Hepatocyte (in vitro differentiated cells): ENCODE data around the gene RIPOR1. TPM values are rescaled to one million over a fixed set of nuclear protein-coding genes. Genes with fewer than 3 reads are reported as not detected.
"Not testable (repeated sequence)": the region's sequence is repeated elsewhere in the genome, so short reads cannot be mapped to it uniquely, and the experiment has no call there.

Experiments
- DNase-seq: peaks from one replicate; pipeline ENCODE4 v3.0.0-alpha.2; 2016; ENCODE audit warnings: low spot score
- H2AFZ ChIP-seq: fragments of 200-600 bp; sonication (generic); 2 replicates; pipeline ENCODE4 v1.6.0; 2016; ENCODE audit warnings: antibody characterized with exemption, mild to moderate bottlenecking
- H3K27ac ChIP-seq: fragments of 200-600 bp; sonication (generic); 2 replicates; pipeline ENCODE4 v1.5.1; 2016; ENCODE audit warnings: mild to moderate bottlenecking
- H3K27me3 ChIP-seq: fragments of 200-600 bp; sonication (generic); 2 replicates; pipeline ENCODE4 v1.6.1; 2016
- H3K36me3 ChIP-seq: fragments of 200-600 bp; sonication (generic); replicated peaks from 2 replicates; pipeline ENCODE4 v1.5.1; 2016; ENCODE audit warnings: low read depth; ENCODE audit not compliant: insufficient read depth
- H3K4me1 ChIP-seq: fragments of 200-600 bp; sonication (generic); 2 replicates; pipeline ENCODE4 v1.5.1; 2016; ENCODE audit warnings: mild to moderate bottlenecking, moderate library complexity; ENCODE audit not compliant: insufficient read depth
- H3K4me2 ChIP-seq: fragments of 200-600 bp; sonication (generic); 2 replicates; pipeline ENCODE4 v1.6.0; 2016
- H3K4me3 ChIP-seq: fragments of 200-600 bp; sonication (generic); 2 replicates; pipeline ENCODE4 v1.5.1; 2016; ENCODE audit warnings: mild to moderate bottlenecking
- H3K79me2 ChIP-seq: fragments of 200-600 bp; sonication (generic); 2 replicates; pipeline ENCODE4 v1.6.0; 2017; ENCODE audit warnings: mild to moderate bottlenecking
- H3K9me2 ChIP-seq: fragments of 200-600 bp; sonication (generic); replicated peaks from 2 replicates; pipeline ENCODE4 v1.6.0; 2017; ENCODE audit warnings: mild to moderate bottlenecking; ENCODE audit not compliant: insufficient read depth
- H3K9me3 ChIP-seq: fragments of 200-600 bp; sonication (generic); 2 replicates; pipeline ENCODE4 v1.5.1; 2016; ENCODE audit warnings: low read depth, mild to moderate bottlenecking
- H4K20me1 ChIP-seq: fragments of 200-600 bp; sonication (generic); 2 replicates; pipeline ENCODE4 v1.6.0; 2016; ENCODE audit warnings: mild to moderate bottlenecking; ENCODE audit not compliant: insufficient read depth, poor library complexity, severe bottlenecking
- CTCF ChIP-seq: fragments of 200-600 bp; sonication (generic); IDR thresholded peaks from 2 replicates; pipeline ENCODE4 v1.5.1; 2016; ENCODE audit warnings: antibody characterized with exemption, mild to moderate bottlenecking; ENCODE audit not compliant: poor library complexity
- EZH2 ChIP-seq: fragments of 200-600 bp; sonication (generic); IDR thresholded peaks from 2 replicates; pipeline ENCODE4 v1.6.1; 2016; ENCODE audit warnings: antibody characterized with exemption, mild to moderate bottlenecking, borderline replicate concordance
- EZH2phosphoT487 ChIP-seq: fragments of 200-600 bp; sonication (generic); IDR thresholded peaks from one replicate; pipeline ENCODE4 v1.6.1; 2018; ENCODE audit warnings: antibody characterized with exemption, mild to moderate bottlenecking, low read depth, moderate library complexity; ENCODE audit not compliant: unreplicated experiment, severe bottlenecking
- WGBS: methylation state at CpG from one replicate; pipeline ENCODE4 v1.1.6; 2016; ENCODE audit warnings: low lambda C conversion rate; ENCODE audit errors: missing lambda C conversion rate; 5-methylcytosine and 5-hydroxymethylcytosine counted together
- polyA plus RNA-seq: library from polyadenylated mRNA; unstranded; fragments of >200 nt; fragmentation: Nextera tagmentation; extraction: Ambion mirVana; gene quantifications from 2 replicates; pipeline ENCODE4 v1.2.1, GENCODE V29; 2016
- total RNA-seq: library from RNA; depleted of rRNA; stranded (reverse); fragments of >200 nt; gene quantifications from 2 replicates; pipeline ENCODE4 v1.2.3, GENCODE V29; 2014

The RIPOR1 gene
- total and polyA plus RNA-seq, 2 experiments from 2014 or later = 12.5 to 38.3 TPM

- Histone ChIP-seq H3K4me2 (no peak overlapping the region), H3K27ac (no peak overlapping the region), H3K4me3 (no peak overlapping the region), H3K9me3 (no peaks in the 10 kb centered on the region), H2AFZ (no peak overlapping the region), H4K20me1 (no peaks in the 10 kb centered on the region), H3K36me3 (no peaks in the 10 kb centered on the region), H3K79me2 (no peaks in the 10 kb centered on the region), H3K9me2 (no peaks in the 10 kb centered on the region), H3K27me3 (no peaks in the 10 kb centered on the region), H3K4me1 (no peaks in the 10 kb centered on the region)
- no peak for TF ChIP-seq CTCF
- no peak for TF ChIP-seq EZH2phosphoT487
- no peak for TF ChIP-seq EZH2
- DNase-seq = no peak
- 92% methylated on average over 4 of the region's 4 CpGs for WGBS
Measured at GRCh38 chr16:67509016-67509415, 19.6 kb upstream of the RIPOR1 start.

- not testable (repeated sequence) for H2AFZ ChIP-seq, H3K4me2 ChIP-seq, H3K9me2 ChIP-seq, H4K20me1 ChIP-seq, H3K27ac ChIP-seq, H3K79me2 ChIP-seq, H3K9me3 ChIP-seq, H3K4me1 ChIP-seq, H3K27me3 ChIP-seq, DNase-seq, H3K4me3 ChIP-seq, H3K36me3 ChIP-seq
- WGBS = 94% methylated on average over 1 of the region's 1 CpG
Measured at GRCh38 chr16:67513892-67514291, 14.7 kb upstream of the RIPOR1 start.

GRCh38 chr16:67514382-67514828, 14.2 kb upstream of the RIPOR1 start:
- Histone ChIP-seq H3K4me1 (no peaks in the 10 kb centered on the region), H3K4me2 (no peak overlapping the region), H3K9me2 (no peaks in the 10 kb centered on the region), H4K20me1 (no peaks in the 10 kb centered on the region), H3K27ac (no peak overlapping the region), H2AFZ (no peak overlapping the region), H3K9me3 (no peaks in the 10 kb centered on the region), H3K36me3 (no peaks in the 10 kb centered on the region), H3K79me2 (no peaks in the 10 kb centered on the region), H3K4me3 (no peak overlapping the region), H3K27me3 (no peaks in the 10 kb centered on the region)
- WGBS = 14% methylated on average over 8 of the region's 8 CpGs
- DNase-seq = peak; percentile 90
- TF ChIP-seq EZH2phosphoT487 = no peak
- TF ChIP-seq CTCF = peak; percentile 69
- no peak for TF ChIP-seq EZH2

GRCh38 chr16:67516296-67517154, 12.1 kb upstream of the RIPOR1 start:
- Histone ChIP-seq H3K27me3 (no peaks in the 10 kb centered on the region), H3K27ac (peak overlapping the region; percentile 56), H3K79me2 (no peaks in the 10 kb centered on the region), H3K4me3 (no peak overlapping the region), H2AFZ (no peak overlapping the region), H3K9me2 (no peaks in the 10 kb centered on the region), H3K9me3 (no peaks in the 10 kb centered on the region), H3K4me1 (no peaks in the 10 kb centered on the region), H4K20me1 (no peaks in the 10 kb centered on the region), H3K36me3 (no peaks in the 10 kb centered on the region), H3K4me2 (no peak overlapping the region)
- WGBS = 76% methylated on average over 12 of the region's 12 CpGs
- peak; percentile 39 for DNase-seq
- TF ChIP-seq CTCF (no peak), EZH2 (no peak), EZH2phosphoT487 (no peak)
